Sigmoid colon (tissue), 7 donors: ENCODE results near the gene DYNC1H1. TPM values are rescaled to one million over a fixed set of nuclear protein-coding genes. Genes with fewer than 3 reads are reported as not detected.

Experiments
- DNase-seq: peaks from one replicate; pipeline ENCODE4 v3.0.0-alpha.2; 2019
- H3K27ac ChIP-seq, 4 donors: fragments of 200-600 bp; sonication (generic); one replicate each; pipeline ENCODE4 v1.5.1; 2016 to 2019; ENCODE audit warnings: mild to moderate bottlenecking in 1 of 4
- H3K27me3 ChIP-seq, 3 donors: fragments of 200-600 bp; sonication (generic); one replicate each; pipeline ENCODE4 v1.5.1; 2019; ENCODE audit warnings: mild to moderate bottlenecking in 1 of 3
- H3K36me3 ChIP-seq, 4 donors: fragments of 200-600 bp; sonication (generic); one replicate each; pipeline ENCODE4 v1.5.1; 2016 to 2019
- H3K4me1 ChIP-seq, 4 donors: fragments of 200-600 bp; sonication (generic); one replicate each; pipeline ENCODE4 v1.5.1; 2017 to 2019
- H3K4me3 ChIP-seq, 4 donors: fragments of 200-600 bp; sonication (generic); one replicate each; pipeline ENCODE4 v1.5.1; 2017 to 2019; ENCODE audit warnings: mild to moderate bottlenecking in 2 of 4, moderate library complexity in 1 of 4
- H3K9me3 ChIP-seq, 4 donors: fragments of 200-600 bp in 3 of 4; sonication (generic) in 3 of 4; one replicate each; pipeline versions ENCODE4 v1.5.1 to v1.6.1; 2013 to 2019
- EP300 ChIP-seq, 4 donors: sonication (generic); formaldehyde crosslinking; IDR thresholded peaks; one replicate each; pipeline ENCODE4 v1.6.1; 2017; ENCODE audit warnings: antibody characterized with exemption in 4 of 4
- POLR2A ChIP-seq, 2 donors: fragments of 450-650 bp; IDR thresholded peaks; one replicate each; pipeline ENCODE4 v1.6.1; 2016; ENCODE audit warnings: antibody characterized with exemption in 2 of 2, mild to moderate bottlenecking in 2 of 2, moderate library complexity in 2 of 2
- POLR2AphosphoS5 ChIP-seq, 4 donors: sonication (generic); formaldehyde crosslinking; IDR thresholded peaks; one replicate each; pipeline ENCODE4 v1.6.1; 2017; ENCODE audit warnings: antibody characterized with exemption in 4 of 4
- WGBS, 2 donors: extraction: QIAGEN DNeasy Blood & Tissue Kit; methylation state at CpG; one replicate each; pipeline ENCODE4 v1.1.7; 2013; 5-methylcytosine and 5-hydroxymethylcytosine counted together
- intact Hi-C: fragments of 100-400 bp; cut with DNase I; formaldehyde crosslinking; loops from one replicate; pipeline ENCODE4 v1.15.1; 2023
- polyA plus RNA-seq, 3 donors: library from polyadenylated mRNA; stranded (reverse); fragments of 200-250 nt; gene quantifications; one replicate each; pipeline ENCODE4 v1.2.3, GENCODE V29; 2013
- total RNA-seq, 4 donors: library from RNA; depleted of rRNA; stranded (reverse); fragments of >200 nt; gene quantifications; one replicate each; pipeline ENCODE4 v1.1.0, GENCODE V29; 2016
- TF ChIP-seq, protein P1 (sequence below), 4 experiments: fragments of 450-650 bp in 3 of 4; fragments of 200-600 bp in 1 of 4; IDR thresholded peaks; one replicate each; pipeline ENCODE4 v1.5.1; 2016 to 2019; ENCODE audit warnings: antibody characterized with exemption in 4 of 4, mild to moderate bottlenecking in 3 of 4, moderate library complexity in 2 of 4
- donor health status: healthy with polysubstance abuse.
- donor health status: Bipolar disorder and iron deficiency.
- donor health status: healthy.

The DYNC1H1 gene
- total and polyA plus RNA-seq, 7 donors: 38.4 to 592 (median 320) TPM

DNA sequence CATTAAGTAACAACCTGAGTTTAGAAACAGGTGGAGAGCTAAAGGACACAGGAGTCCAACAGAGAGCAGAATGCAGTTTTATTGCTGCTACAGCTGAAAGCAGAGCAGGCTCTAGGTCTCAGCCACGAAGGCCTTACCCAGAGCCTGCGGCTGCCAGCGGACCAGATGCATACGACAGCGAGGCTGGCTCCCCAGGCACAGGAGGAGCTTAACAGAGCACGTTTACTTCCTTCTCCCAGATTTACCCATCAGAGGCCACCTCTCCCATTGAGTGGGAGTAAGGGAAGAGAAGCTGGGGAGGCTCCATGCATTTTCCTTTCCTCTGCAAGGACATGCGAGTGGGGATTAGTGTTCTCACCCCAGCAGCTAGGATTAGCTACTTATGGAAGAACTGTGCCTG, 22.6 kb downstream of the DYNC1H1 start:
- Histone ChIP-seq H3K9me3 (no peaks in the 10 kb centered on the region), H3K4me3 (no peak overlapping the region), H3K27ac (peak overlapping the region in 1 of 4 donors; percentile 53), H3K36me3 (peaks cover 59 to 100% (median 83%) of the 10 kb centered on the region in 4 donors), H3K4me1 (peaks cover 0 to 8% (median 4%) of the 10 kb centered on the region in 4 donors), H3K27me3 (no peaks in the 10 kb centered on the region)
- DNase-seq: no peak
- WGBS, 2 donors: 93% methylated on average over 7 of the region's 7 CpGs
- TF ChIP-seq EP300 (IDR thresholded peaks at IDR 0.05): no peak
- TF ChIP-seq POLR2AphosphoS5 (IDR thresholded peaks at IDR 0.05): no peak
- TF ChIP-seq, protein P1, sequence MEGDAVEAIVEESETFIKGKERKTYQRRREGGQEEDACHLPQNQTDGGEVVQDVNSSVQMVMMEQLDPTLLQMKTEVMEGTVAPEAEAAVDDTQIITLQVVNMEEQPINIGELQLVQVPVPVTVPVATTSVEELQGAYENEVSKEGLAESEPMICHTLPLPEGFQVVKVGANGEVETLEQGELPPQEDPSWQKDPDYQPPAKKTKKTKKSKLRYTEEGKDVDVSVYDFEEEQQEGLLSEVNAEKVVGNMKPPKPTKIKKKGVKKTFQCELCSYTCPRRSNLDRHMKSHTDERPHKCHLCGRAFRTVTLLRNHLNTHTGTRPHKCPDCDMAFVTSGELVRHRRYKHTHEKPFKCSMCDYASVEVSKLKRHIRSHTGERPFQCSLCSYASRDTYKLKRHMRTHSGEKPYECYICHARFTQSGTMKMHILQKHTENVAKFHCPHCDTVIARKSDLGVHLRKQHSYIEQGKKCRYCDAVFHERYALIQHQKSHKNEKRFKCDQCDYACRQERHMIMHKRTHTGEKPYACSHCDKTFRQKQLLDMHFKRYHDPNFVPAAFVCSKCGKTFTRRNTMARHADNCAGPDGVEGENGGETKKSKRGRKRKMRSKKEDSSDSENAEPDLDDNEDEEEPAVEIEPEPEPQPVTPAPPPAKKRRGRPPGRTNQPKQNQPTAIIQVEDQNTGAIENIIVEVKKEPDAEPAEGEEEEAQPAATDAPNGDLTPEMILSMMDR (IDR thresholded peaks at IDR 0.05): no peak
- TF ChIP-seq POLR2A (IDR thresholded peaks at IDR 0.05): no peak
- intact Hi-C loops: loop anchor here (5.0 kb wide), 1 partner anchor 230 kb away; no protein-coding TSS in a partner anchor

DNA sequence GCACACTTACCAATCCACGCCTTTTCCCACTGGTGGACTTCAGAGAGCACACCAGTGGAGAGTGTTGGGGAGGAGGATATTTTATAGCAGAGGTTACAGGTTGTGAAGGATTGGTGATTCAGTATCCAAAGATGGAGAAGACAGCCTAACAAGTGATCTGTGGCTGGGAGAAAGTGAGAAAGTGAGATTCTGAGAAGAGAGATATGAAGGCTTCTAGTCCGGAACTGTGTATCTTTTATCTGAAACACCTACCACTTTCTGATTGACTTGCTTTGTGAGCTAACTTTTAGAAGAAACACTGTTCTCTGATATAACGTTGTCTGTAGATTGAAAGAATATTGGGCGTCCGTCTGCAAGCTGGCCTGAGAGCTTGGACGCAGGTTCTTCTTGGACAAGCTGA, 24.0 kb downstream of the DYNC1H1 start:
- intact Hi-C loops: loop anchor here (5.0 kb wide), 1 partner anchor 229 kb away; no protein-coding TSS in a partner anchor
- no peak for DNase-seq
- H3K27ac ChIP-seq: no peak overlapping the region
- WGBS, 2 donors: 86 to 94% methylated on average over 6 of the region's 6 CpGs
- TF ChIP-seq POLR2A (IDR thresholded peaks at IDR 0.05): no peak
- TF ChIP-seq, protein P1 (IDR thresholded peaks at IDR 0.05): no peak
- H3K36me3 ChIP-seq: peaks cover 63 to 100% (median 88%) of the 10 kb centered on the region in 4 donors
- H3K4me1 ChIP-seq: peaks cover 0 to 8% (median 4%) of the 10 kb centered on the region in 4 donors
- no peaks in the 10 kb centered on the region for H3K9me3 ChIP-seq
- no peak overlapping the region for H3K4me3 ChIP-seq
- no peaks in the 10 kb centered on the region for H3K27me3 ChIP-seq

GRCh38 chr14:101991352-101991751, 27.0 kb downstream of the DYNC1H1 start:
- no peaks in the 10 kb centered on the region for H3K27me3 ChIP-seq
- no peak for DNase-seq
- TF ChIP-seq POLR2AphosphoS5 (IDR thresholded peaks at IDR 0.05) (no peak), EP300 (IDR thresholded peaks at IDR 0.05) (no peak), POLR2A (IDR thresholded peaks at IDR 0.05) (no peak)
- TF ChIP-seq, protein P1 (IDR thresholded peaks at IDR 0.05): no peak
- H3K4me3 ChIP-seq: no peak overlapping the region
- H3K36me3 ChIP-seq: peaks cover 71 to 100% (median 98%) of the 10 kb centered on the region in 4 donors
- 79 to 90% methylated on average over 5 of the region's 5 CpGs for WGBS, 2 donors
- H3K27ac ChIP-seq: no peak overlapping the region
- H3K4me1 ChIP-seq: peaks cover 0 to 8% (median 4%) of the 10 kb centered on the region in 4 donors
- intact Hi-C loops: no loop called here
- no peaks in the 10 kb centered on the region for H3K9me3 ChIP-seq

GRCh38 chr14:101992708-101993107, 28.3 kb downstream of the DYNC1H1 start:
- H3K27ac ChIP-seq: no peak overlapping the region
- no peak overlapping the region for H3K4me3 ChIP-seq
- whole genome bisulfite sequencing, 2 donors: 76 to 91% methylated on average over 7 of the region's 7 CpGs
- H3K9me3 ChIP-seq: no peaks in the 10 kb centered on the region
- DNase-seq: no peak
- TF ChIP-seq POLR2AphosphoS5 (IDR thresholded peaks at IDR 0.05) (no peak), EP300 (IDR thresholded peaks at IDR 0.05) (no peak), POLR2A (IDR thresholded peaks at IDR 0.05) (no peak)
- TF ChIP-seq, protein P1 (IDR thresholded peaks at IDR 0.05): no peak
- intact Hi-C loops: no loop called here
- H3K36me3 ChIP-seq: peaks cover 59 to 100% (median 95%) of the 10 kb centered on the region in 4 donors
- H3K4me1 ChIP-seq: no peaks in the 10 kb centered on the region
- no peaks in the 10 kb centered on the region for H3K27me3 ChIP-seq
